ENCODE measurements around the gene INAVA.
"Not testable (repeated sequence)": the region's sequence is repeated elsewhere in the genome, so short reads cannot be mapped to it uniquely, and the experiment has no call there.

Gene INAVA

DNA sequence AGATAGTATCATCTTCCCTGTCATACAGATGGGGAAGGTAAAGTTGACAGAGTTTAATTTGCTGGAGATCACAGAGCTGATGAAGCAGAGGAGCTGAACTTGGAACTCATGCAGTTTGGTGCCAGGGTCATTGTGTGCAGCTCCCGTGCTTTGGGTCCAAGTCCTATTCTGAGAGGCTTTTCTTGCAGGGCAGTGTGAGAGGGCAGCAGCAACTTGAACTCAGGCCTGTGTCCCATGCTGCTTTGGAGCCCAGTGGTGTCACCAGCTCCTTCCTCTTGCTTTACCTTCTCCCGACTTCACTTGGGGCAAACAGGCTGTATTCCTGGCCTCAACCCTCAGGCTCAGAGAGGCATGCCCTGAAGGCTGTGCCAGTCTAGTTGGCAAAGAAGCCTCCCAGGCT lies 24.7 kb downstream of the INAVA start:
- no peak for DNase-seq (ENCODE audit: low spot score)

- no peak for DNase-seq (ENCODE audit: low spot score)
Observed at GRCh38 chr1:200921571-200922110, 26.9 kb downstream of the INAVA start.

DNA sequence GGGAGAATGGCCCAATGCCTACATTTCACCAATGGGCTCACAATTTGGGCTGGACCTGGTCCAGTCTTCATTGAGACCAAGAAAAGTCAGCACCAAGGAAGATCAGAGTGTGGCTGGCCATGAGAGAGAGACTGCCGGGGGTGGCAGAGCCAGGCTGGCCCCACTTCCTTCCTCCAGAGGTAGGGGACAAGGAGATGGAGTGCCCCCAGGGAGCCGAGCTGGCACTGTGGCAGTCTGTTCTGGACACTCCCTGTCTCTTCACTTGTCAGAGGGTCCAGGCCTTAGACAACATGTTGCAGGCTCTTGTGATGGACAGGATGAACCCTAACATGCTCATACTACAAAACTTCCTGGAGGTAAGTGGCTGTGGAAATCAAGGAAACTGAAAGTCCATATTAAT lies 27.7 kb downstream of the INAVA start:
- no peak for DNase-seq (ENCODE audit: low spot score)

- no peak for DNase-seq (ENCODE audit: low spot score)
Observed at GRCh38 chr1:200923601-200924000, 28.9 kb downstream of the INAVA start.

GRCh38 chr1:200925831-200926230 lies 31.1 kb downstream of the INAVA start:
- no peak for DNase-seq (ENCODE audit: low spot score)

DNA sequence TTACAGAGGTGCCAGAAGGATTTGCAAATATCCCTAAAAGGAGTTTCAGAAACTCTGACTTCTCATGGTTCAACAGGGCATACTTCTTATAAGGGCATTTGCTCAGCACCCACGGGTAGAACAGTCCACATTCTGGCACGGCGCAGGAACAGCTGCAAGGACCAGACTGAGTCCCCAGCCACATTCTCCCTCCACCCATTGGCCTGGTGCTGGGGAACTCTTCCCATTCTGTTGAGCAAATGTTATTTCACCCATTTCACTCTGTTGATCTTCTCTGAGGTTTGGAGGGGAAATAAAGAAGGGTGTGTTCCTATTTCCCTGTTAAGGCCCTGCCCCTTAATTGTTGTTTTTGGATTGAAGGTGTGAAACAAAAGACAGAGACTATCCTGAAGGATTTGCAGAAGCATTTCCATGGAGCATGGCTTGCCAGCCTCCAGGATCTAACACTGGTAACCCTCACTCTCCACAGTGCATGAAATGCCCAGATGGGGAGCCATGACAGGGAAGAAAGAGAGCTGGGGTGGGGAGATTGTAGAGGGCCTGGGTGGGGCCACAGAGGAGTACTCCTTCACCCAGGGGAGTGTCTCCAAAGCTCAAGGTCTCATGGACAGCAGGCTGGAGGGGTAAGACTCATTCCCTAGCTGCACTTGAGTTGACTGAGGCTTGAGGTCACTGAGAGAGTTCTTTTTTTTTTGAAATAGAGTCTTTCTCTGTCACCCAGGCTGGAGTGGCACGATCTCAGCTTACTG lies 35.0 kb downstream of the INAVA start:
- no peak for DNase-seq (ENCODE audit: low spot score)

DNA sequence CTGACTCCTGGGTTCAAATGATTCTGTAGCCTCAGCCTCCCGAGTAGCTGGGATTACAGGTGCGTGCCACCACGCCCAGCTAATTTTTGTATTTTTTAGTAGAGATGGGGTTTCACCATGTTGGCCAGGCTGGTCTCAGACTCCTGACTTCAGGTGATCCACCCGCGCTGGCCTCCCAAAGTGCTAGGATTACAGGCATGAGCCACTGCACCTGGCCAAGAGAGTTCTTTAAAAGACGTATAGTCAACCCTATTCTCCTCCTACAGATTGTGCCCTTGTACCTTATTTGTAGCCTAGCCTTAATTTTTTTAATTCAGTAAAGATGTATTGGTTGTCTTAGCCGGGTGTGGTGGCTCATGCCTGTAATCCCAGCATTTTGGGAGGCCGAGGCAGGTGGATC lies 35.6 kb downstream of the INAVA start:
- DNase-seq (ENCODE audit: low spot score) = not testable (repeated sequence)

GRCh38 chr1:200931776-200932175 lies 37.1 kb downstream of the INAVA start:
- DNase-seq (ENCODE audit: low spot score) = no peak

- no peak for DNase-seq (ENCODE audit: low spot score)
Observed at GRCh38 chr1:200934676-200935245, 40.1 kb downstream of the INAVA start.

GRCh38 chr1:200935286-200935962 lies 40.7 kb downstream of the INAVA start:
- DNase-seq (ENCODE audit: low spot score) = not testable (repeated sequence)

DNA sequence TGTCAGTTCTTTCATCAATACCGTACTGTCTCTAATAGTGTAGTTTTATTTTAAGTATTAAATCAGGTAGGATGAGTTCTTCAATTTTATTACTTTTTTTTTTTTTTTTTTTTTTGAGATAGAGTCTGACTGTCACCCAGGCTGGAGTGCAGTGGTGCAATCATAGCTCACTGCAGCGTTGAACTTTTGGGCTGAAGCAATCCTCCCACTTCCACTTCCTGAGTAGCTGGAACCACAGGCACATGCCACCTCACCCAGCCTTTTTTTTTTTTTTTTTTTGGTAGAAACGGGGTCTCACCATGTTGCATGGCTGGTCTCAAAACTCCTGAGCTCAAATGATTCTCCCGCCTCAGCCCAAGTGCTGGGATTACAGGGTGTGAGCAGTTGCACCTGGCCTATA lies 44.3 kb downstream of the INAVA start:
- DNase-seq (ENCODE audit: low spot score) = no peak

DNA sequence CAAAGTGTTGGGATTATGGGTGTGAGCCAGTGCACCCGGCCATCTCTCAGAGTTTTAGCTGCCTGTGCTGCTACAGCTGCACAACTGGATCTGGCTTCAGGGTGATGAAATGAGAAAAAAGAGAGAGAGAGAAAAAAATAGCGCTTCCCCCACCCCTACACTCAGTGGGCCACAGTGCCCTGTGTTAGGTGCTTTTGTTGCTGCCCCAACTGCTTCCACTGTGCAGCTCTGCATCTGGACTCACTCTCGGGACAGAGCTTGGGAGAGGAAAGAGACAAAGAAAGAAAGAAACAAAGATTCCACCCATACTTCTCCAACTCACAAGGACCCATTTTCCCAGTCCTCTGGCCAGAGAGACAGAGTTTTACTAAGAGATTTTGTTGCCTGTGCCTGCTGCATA lies 50.4 kb downstream of the INAVA start:
- no peak for DNase-seq (ENCODE audit: low spot score)

DNA sequence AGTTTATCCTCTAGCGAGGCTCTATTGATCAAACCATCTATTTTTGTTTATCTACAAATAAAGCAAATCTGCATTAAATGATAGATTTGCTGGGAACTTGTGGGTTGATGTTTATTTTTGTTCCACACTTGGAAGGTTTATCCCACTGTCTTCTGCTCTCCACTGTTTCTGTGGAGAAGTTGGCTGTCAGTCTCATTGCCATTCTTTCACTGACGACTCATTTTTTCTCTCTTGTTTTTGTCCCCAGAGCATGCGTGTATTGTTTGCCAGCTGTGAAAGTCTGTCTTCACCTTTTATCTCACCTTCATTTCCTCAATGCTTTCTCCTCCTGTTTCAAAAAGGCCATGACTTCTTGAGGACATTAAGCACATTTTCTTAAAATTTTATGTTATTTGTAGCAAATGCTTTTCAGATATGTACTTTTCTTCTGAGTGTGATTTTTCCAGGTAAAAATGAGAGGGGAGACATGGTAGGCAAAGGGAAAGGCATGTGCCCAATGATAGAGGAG lies 52.4 kb downstream of the INAVA start:
- DNase-seq (ENCODE audit: low spot score) = no peak

- DNase-seq (ENCODE audit: low spot score) = no peak
Observed at GRCh38 chr1:200949626-200950025, 54.9 kb downstream of the INAVA start.

DNA sequence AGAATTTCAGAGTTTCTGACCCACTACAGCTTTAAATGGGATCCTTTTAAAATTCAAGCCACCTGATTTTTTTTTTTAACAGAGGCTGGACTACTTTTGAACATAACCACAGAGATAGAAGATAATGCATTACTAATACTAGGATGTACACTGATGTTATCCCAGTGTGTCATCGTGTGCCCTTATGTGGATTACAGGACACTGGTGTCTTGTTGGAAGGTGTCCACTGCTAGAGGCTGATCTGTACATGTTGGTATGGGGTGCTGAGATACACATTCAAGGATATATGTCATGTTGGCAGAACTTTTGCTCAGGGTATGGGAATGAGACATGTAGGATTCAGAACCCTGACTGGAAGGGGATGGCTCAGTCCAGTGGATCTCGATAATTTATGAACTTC lies 56.3 kb downstream of the INAVA start:
- DNase-seq (ENCODE audit: low spot score) = no peak

DNA sequence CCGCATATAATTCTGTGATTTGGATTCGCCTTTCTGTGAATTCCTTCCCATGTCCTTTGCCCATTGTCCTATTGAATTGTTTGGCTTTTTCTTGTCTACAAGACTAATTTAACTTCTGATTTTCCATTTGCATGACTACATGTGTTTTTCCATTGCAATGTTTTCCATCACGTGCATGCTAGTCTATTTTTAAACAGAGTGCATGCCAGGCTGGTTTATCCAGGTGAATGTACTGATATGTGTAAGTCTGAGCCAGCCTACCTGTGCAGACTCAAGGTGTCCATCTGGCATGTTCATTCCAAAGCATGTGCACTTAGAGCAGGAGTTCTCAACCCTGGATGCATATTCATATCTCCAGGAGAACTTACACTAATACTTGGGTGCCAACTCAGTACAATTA lies 59.7 kb downstream of the INAVA start:
- DNase-seq (ENCODE audit: low spot score) = no peak

DNA sequence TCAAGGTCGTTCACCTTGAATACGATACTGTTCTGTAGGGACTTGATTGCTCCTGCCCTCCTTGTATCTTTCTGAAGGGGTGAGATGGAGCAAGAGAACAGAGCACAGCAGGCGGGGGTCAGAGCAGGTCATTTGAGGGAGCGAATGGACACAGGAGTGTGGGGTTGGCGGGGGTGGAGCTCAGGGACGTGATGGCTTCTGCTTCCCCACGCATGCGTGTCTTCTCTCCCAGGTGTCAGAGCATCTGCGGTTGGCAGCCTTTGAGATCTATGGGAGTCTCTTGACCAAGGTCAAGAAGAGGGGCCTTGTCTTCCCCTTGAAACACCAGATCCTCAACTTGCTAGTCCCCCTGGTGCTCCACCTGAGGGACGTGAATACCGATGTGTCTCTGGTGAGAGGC lies 63.9 kb downstream of the INAVA start:
- DNase-seq (ENCODE audit: low spot score) = no peak

GRCh38 chr1:200959411-200959921 lies 64.8 kb downstream of the INAVA start:
- DNase-seq (ENCODE audit: low spot score) = peak; percentile 21

DNA sequence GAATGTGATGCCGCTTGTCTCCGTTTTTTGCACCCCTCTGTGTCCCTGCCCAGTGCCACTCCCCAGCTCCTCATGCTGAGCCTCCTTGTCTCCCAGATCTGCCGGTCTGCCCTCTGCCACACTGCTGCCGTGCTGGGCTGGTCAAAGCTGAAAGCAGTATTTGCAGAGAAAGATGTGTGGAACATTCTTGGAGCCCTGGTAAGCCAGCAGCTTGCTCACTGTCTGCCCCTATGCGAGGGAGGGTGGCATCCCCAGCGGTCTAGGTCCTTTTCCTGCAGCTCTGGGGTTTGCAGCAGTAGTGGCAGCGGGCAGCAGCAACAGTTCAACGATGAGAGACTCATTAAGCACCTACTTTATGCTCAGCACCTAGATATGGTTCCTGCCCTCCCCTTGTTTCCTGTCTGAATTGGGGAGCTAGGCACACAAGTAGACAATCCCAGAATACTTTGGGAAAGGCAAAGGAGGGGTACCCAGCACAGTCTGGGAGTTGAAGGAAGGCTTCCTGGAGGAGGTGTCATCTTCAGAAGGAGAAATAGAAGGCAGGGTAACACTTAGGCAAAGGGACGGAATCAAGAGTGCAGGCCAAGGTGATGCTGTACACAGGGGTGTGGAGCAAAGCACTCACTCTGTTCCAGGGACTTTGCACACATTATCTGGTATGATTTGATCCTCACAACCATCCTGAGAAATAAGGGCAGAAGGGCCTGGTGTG lies 65.7 kb downstream of the INAVA start:
- peak; percentile 1 for DNase-seq (ENCODE audit: low spot score)

- DNase-seq (ENCODE audit: low spot score) = peak; percentile 2
Observed at GRCh38 chr1:200960948-200961340, 66.2 kb downstream of the INAVA start.

- DNase-seq (ENCODE audit: low spot score) = not testable (repeated sequence)
Observed at GRCh38 chr1:200962151-200962550, 67.5 kb downstream of the INAVA start.

DNA sequence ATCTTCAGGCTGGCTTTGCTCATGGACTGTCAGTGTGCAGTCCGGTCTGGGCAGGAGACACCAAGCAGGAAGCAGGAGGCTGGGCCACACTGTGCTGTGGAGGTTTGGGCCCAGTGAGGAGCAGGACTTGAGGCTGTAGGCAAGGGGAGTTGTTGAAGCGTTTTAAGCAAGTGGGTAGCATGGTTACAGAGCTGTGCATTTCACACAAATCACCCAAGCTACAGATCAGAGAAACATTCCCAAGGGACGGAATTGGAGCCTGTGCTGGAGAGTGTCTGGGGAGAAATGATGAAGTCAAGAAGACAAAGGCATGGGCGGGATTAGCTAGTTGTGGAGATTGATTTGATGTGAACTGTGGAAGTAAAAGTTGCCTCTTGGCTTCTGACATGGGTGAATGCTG lies 67.9 kb downstream of the INAVA start:
- peak; percentile 7 for DNase-seq (ENCODE audit: low spot score)
